ENCODE measurements around the gene S100A1. TPM values are rescaled to one million over a fixed set of nuclear protein-coding genes. Genes with fewer than 3 reads are reported as not detected.

S100A1 gene
- 12.6 and 18.1 TPM in 2 replicates for total RNA-seq (2022)
- percentile 38 among the genes with signal in this experiment for Bru-seq, nascent RNA
- percentile 38 among the genes with signal in this experiment for BruChase-seq, experiment 1, labeled RNA remaining after a 2-hour chase
- percentile 44 among the genes with signal in this experiment for BruChase-seq, experiment 2, labeled RNA remaining after a 6-hour chase
- long read RNA-seq, partial matches to known transcripts, result 0 of 2 reads
- long read RNA-seq, other reads (novel, unspliced or antisense), result 0 of 2 reads

- Mint-ChIP-seq H3K27ac (ENCODE audit: unreplicated experiment) (peak within 1 kb of the TSS; percentile 89), H3K9me3 (ENCODE audit: unreplicated experiment) (peaks cover 3% of the 10 kb centered on the region), H3K4me3 (ENCODE audit: unreplicated experiment) (peak within 1 kb of the TSS; percentile 93), H3K36me3 (ENCODE audit: insufficient read depth, unreplicated experiment) (peaks cover 47% of the 10 kb centered on the region), H3K27me3 (ENCODE audit: insufficient read depth, unreplicated experiment) (no peaks in the 10 kb centered on the region), H3K4me1 (ENCODE audit: low read depth, unreplicated experiment) (peaks cover 35% of the 10 kb centered on the region)
- no peak for DNase-seq
- Histone ChIP-seq H3K4me1 (peaks cover 42% of the 10 kb centered on the region), H3K27me3 (replicated peaks; ENCODE audit: control insufficient read depth, insufficient read depth, low read length) (no peaks in the 10 kb centered on the region), H3K4me3 (ENCODE audit: low read depth, low read length) (peak within 1 kb of the TSS; percentile 62), H3K36me3 (ENCODE audit: control insufficient read depth, insufficient read depth, low read length) (no peaks in the 10 kb centered on the region), H3K9me3 (no peaks in the 10 kb centered on the region)
- no TSS peak for BruUV-seq (replicated peaks)
- CTCF ChIA-PET, result interaction anchor here (0.7 to 3.1 kb wide), 32 partner anchors 11 to 148 kb away, joined by 3 to 56 read pairs (median 5); partner anchors contain the start of genes INTS3, NPR1, S100A14 and S100A16
- TF ChIP-seq CTCF (IDR thresholded peaks at IDR 0.05; ENCODE audit: insufficient read depth in 1 of 2, low read depth in 1 of 2, low read length in 1 of 2, severe bottlenecking in 1 of 2, unreplicated experiment in 1 of 2), result peak in 1 of 2 experiments; percentile 78
- POLR2A ChIA-PET, result interaction anchor here (0.6 to 2.4 kb wide), 21 partner anchors 11 to 335 kb away, joined by 3 to 43 read pairs (median 7); partner anchors contain the start of genes S100A14, S100A16, S100A2 and S100A4
- intact Hi-C loops (cut with micrococcal nuclease; ENCODE audit: unreplicated experiment), result loop anchor here (1.0 to 2.0 kb wide), 4 partner anchors 15 to 117 kb away; partner anchors contain the start of gene S100A16
These were observed at the start of gene S100A1 for GRCh38 chr1:153627715-153628626. TSS of gene S100A1 (plus strand) at chr1:153628434. CDS start at chr1:153630522, 2,088 bp downstream.

GRCh38 chr1:153578490-153578889 is 49.7 kb upstream of the S100A1 start:
- Histone ChIP-seq H3K4me1 (peaks cover 60% of the 10 kb centered on the region), H3K9me3 (no peaks in the 10 kb centered on the region), H3K36me3 (ENCODE audit: control insufficient read depth, insufficient read depth, low read length) (no peaks in the 10 kb centered on the region), H3K27me3 (replicated peaks; ENCODE audit: control insufficient read depth, insufficient read depth, low read length) (no peaks in the 10 kb centered on the region), H3K4me3 (ENCODE audit: low read depth, low read length) (no peak overlapping the region)
- CTCF ChIA-PET, result interaction anchor here (0.7 to 1.6 kb wide), 5 partner anchors 12 to 58 kb away, joined by 3 to 7 read pairs (median 5); partner anchors contain the start of gene S100A13
- Mint-ChIP-seq H3K4me1 (ENCODE audit: low read depth, unreplicated experiment) (peaks cover 37% of the 10 kb centered on the region), H3K36me3 (ENCODE audit: insufficient read depth, unreplicated experiment) (peaks cover 20% of the 10 kb centered on the region), H3K4me3 (ENCODE audit: unreplicated experiment) (peak overlapping the region; percentile 16), H3K9me3 (ENCODE audit: unreplicated experiment) (no peaks in the 10 kb centered on the region), H3K27ac (ENCODE audit: unreplicated experiment) (peak overlapping the region; percentile 73), H3K27me3 (ENCODE audit: insufficient read depth, unreplicated experiment) (no peaks in the 10 kb centered on the region)
- no TSS peak for BruUV-seq (replicated peaks)
- intact Hi-C loops (cut with micrococcal nuclease; ENCODE audit: unreplicated experiment), result loop anchor here (1.0 to 5.0 kb wide), 2 partner anchors 12 to 94 kb away; partner anchors contain the start of gene ILF2
- POLR2A ChIA-PET, result interaction anchor here (0.6 to 2.8 kb wide), 5 partner anchors 34 to 56 kb away, joined by 3 to 25 read pairs (median 4); partner anchors contain the start of genes S100A13, S100A14 and S100A16
- DNase-seq, result peak in 1 of 2 experiments; percentile 48
- no peak for TF ChIP-seq CTCF (IDR thresholded peaks at IDR 0.05; ENCODE audit: insufficient read depth in 1 of 2, low read depth in 1 of 2, low read length in 1 of 2, severe bottlenecking in 1 of 2, unreplicated experiment in 1 of 2)
